ENCODE data around the gene NFKBIB. TPM values are rescaled to one million over a fixed set of nuclear protein-coding genes. Genes with fewer than 3 reads are reported as not detected.

NFKBIB gene
- total and polyA plus RNA-seq, 2 of the 8 experiments (the other 6 are each of a cell fraction or from before 2014, with no cell fraction given): 37.3 to 44.1 TPM

DNA sequence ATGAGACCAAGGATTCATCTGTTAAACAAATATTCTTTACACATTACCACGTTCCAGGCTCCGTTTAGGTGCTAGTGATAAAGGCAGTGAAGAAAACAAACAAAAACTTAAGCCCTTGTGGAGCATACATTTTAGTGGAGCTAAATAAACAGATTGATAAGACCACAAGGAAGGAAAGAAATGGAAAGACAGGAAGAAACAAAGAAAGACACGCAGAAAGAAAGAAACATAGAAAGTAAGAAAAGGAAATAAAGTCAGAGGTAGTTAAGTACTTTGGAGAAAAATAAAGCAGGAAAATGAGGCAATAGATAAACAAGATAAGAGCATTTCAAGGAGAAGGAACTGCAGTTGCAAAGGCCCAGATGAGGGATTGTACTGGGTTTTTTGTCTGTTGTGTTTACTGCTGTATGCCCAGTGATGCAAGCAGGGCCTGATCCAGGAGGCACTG, 998 bp downstream of the NFKBIB start:
- peaks cover 13% of the 10 kb centered on the region; the same call in 1 of the 2 replicates for H3K23me2 ChIP-seq (ENCODE audit: low read depth, low read length)
- H2BK5ac ChIP-seq (ENCODE audit: low read depth, low read length): no peak overlapping the region
- H3K56ac ChIP-seq (replicated peaks; ENCODE audit: insufficient read length, low read depth, low read length): no peak overlapping the region
- H3K18ac ChIP-seq (ENCODE audit: extremely low read depth, low read length): no peak overlapping the region
- H2BK20ac ChIP-seq (ENCODE audit: low read length): no peak overlapping the region
- no peak overlapping the region for H4K91ac ChIP-seq (replicated peaks; ENCODE audit: insufficient read length, low read length)
- H4K20me1 ChIP-seq (replicated peaks in 1 of 2; ENCODE audit: control insufficient read depth in 1 of 2, insufficient read depth in 2 of 2, low read length in 2 of 2): peaks cover 0 to 3% of the 10 kb centered on the region in 2 experiments
- peaks cover 0 to 8% (median 1%) of the 10 kb centered on the region in 4 experiments; a peak in 2 of 8 replicates for H3K36me3 ChIP-seq (ENCODE audit: control insufficient read depth in 2 of 4, insufficient read depth in 4 of 4, low read length in 3 of 4)
- no peak overlapping the region for H2AK5ac ChIP-seq (ENCODE audit: low read depth, low read length)
- H4K5ac ChIP-seq (ENCODE audit: insufficient read length, low read depth, low read length): no peak overlapping the region
- no peak overlapping the region for H3K14ac ChIP-seq (ENCODE audit: insufficient read length)
- peaks cover 0 to 9% (median 3%) of the 10 kb centered on the region in 4 experiments; a peak in 4 of 7 replicates for H3K4me1 ChIP-seq (replicated peaks in 1 of 4; ENCODE audit: control insufficient read depth in 3 of 4, insufficient read depth in 4 of 4, low read length in 3 of 4)
- peaks cover 0 to 9% (median 4%) of the 10 kb centered on the region in 4 experiments; a peak in 3 of 7 replicates for H3K27me3 ChIP-seq (replicated peaks in 1 of 4; ENCODE audit: control insufficient read depth in 3 of 4, extremely low read depth in 1 of 4, insufficient read depth in 3 of 4, low read length in 3 of 4)
- no peak overlapping the region for H2AFZ ChIP-seq (ENCODE audit: low read length)
- H3K79me2 ChIP-seq (ENCODE audit: control insufficient read depth in 1 of 2, insufficient read depth in 2 of 2, low read length in 2 of 2): peaks cover 0 to 16% of the 10 kb centered on the region in 2 experiments; a peak in 2 of 4 replicates
- no peak overlapping the region for H2BK12ac ChIP-seq (ENCODE audit: low read depth, low read length)
- no peak overlapping the region for H3K4ac ChIP-seq (replicated peaks; ENCODE audit: insufficient read length, low read depth, low read length)
- no peaks in the 10 kb centered on the region; the same call in 1 of the 2 replicates for H3K79me1 ChIP-seq (ENCODE audit: low read depth, low read length)
- ChIA-PET CTCF (ENCODE audit: partially characterized antibody) (interaction anchor here (0.6 to 2.3 kb wide), 12 partner anchors 9 to 1599 kb away, joined by 3 to 11 read pairs (median 3); partner anchors contain the start of genes MRPS12 and SARS2), POLR2A (ENCODE audit: partially characterized antibody) (interaction anchor here (0.5 to 2.5 kb wide), 21 partner anchors 9 to 266 kb away, joined by 3 to 11 read pairs (median 4); partner anchors contain the start of genes CCER2, ECH1, FBXO17 and MRPS12)
- 78% methylated on average over 3 of the region's 3 CpGs; no CpG with 5 or more reads in 1 of the 2 experiments for WGBS, 2 experiments (ENCODE audit: extremely low coverage in 1 of 2, insufficient coverage in 1 of 2, insufficient read length in 1 of 2, insufficient replicate concordance in 2 of 2, low coverage in 1 of 2, low lambda C conversion rate in 2 of 2, missing lambda C conversion rate in 1 of 2)
- peak overlapping the region; percentile 84 to 94 for H3K4me2 ChIP-seq (ENCODE audit: insufficient read depth in 1 of 2, low read depth in 2 of 2, low read length in 2 of 2)
- H3K27ac ChIP-seq (ENCODE audit: low read depth, low read length): no peak overlapping the region
- DNase-seq (ENCODE audit: low read depth in 1 of 2, low spot score in 2 of 2) (no peak), FAIRE-seq (no peak)
- H3K23ac ChIP-seq (ENCODE audit: insufficient read length): no peak overlapping the region
- peak overlapping the region in 1 of 4 experiments; percentile 83; a peak in 1 of 7 replicates for H3K9ac ChIP-seq (replicated peaks in 1 of 4; ENCODE audit: extremely low read depth in 1 of 4, low read depth in 3 of 4, low read length in 3 of 4)
- no peak for TF ChIP-seq CHD1 (IDR thresholded peaks at IDR 0.05; ENCODE audit: low read depth, low read length)
- no peak for TF ChIP-seq HDAC2 (IDR thresholded peaks at IDR 0.05; ENCODE audit: borderline replicate concordance in 1 of 2, low read depth in 2 of 2, low read length in 2 of 2)
- TF ChIP-seq CTBP2 (IDR thresholded peaks at IDR 0.05; ENCODE audit: borderline replicate concordance, insufficient read depth, insufficient read length, low read length): no peak
- no peak for TF ChIP-seq PHF8 (conservative IDR thresholded peaks at IDR 0.05; ENCODE audit: low read depth, low read length)
- no peak for TF ChIP-seq EGR1 (IDR thresholded peaks at IDR 0.05; ENCODE audit: borderline replicate concordance, low read depth, low read length)
- TF ChIP-seq CEBPB (IDR thresholded peaks at IDR 0.05; ENCODE audit: low read depth, low read length): no peak
- TF ChIP-seq JUND (IDR thresholded peaks at IDR 0.05; ENCODE audit: low read length): no peak
- TF ChIP-seq CREB1 (IDR thresholded peaks at IDR 0.05): no peak
- TF ChIP-seq JUN (IDR thresholded peaks at IDR 0.05; ENCODE audit: low read depth, low read length): no peak
- no peak for TF ChIP-seq NANOG (IDR thresholded peaks at IDR 0.05; ENCODE audit: insufficient read depth, low read depth, low read length, poor library complexity, severe bottlenecking)
- no peak for TF ChIP-seq CBX8 (IDR thresholded peaks at IDR 0.05; ENCODE audit: borderline replicate concordance, low read depth, low read length)
- TF ChIP-seq MAFK (IDR thresholded peaks at IDR 0.05; ENCODE audit: low read depth, low read length): no peak
- TF ChIP-seq RFX5 (IDR thresholded peaks at IDR 0.05; ENCODE audit: borderline replicate concordance, low read depth, low read length): no peak
- no peak overlapping the region for H4K8ac ChIP-seq (ENCODE audit: extremely low read depth, insufficient read depth, low read length)
- no peak overlapping the region for H2BK15ac ChIP-seq (ENCODE audit: low read length)
- peak overlapping the region; percentile 74 to 90 (median 84); a peak in 6 of 8 replicates for H3K4me3 ChIP-seq (ENCODE audit: extremely low read depth in 1 of 4, insufficient read depth in 2 of 4, low read depth in 3 of 4, low read length in 4 of 4)
- 0 out of 4 replicates have a peak, but pooled peaks cover 0 to 2% of the 10 kb centered on the region in 2 experiments for H3K9me3 ChIP-seq (ENCODE audit: insufficient read depth in 2 of 2, low read depth in 1 of 2, low read length in 1 of 2)
- no peak overlapping the region for H2BK120ac ChIP-seq (replicated peaks; ENCODE audit: low read depth, low read length)

All from H1 (cell line).